GM18861 (cell line): ENCODE results near the gene CYP46A1.

Experiments used
- ATAC-seq: cut with Tn5 transposase; IDR thresholded peaks from one replicate; pipeline ENCODE4 v1.9.1; 2021; ENCODE audit not compliant: unreplicated experiment

The CYP46A1 gene

DNA sequence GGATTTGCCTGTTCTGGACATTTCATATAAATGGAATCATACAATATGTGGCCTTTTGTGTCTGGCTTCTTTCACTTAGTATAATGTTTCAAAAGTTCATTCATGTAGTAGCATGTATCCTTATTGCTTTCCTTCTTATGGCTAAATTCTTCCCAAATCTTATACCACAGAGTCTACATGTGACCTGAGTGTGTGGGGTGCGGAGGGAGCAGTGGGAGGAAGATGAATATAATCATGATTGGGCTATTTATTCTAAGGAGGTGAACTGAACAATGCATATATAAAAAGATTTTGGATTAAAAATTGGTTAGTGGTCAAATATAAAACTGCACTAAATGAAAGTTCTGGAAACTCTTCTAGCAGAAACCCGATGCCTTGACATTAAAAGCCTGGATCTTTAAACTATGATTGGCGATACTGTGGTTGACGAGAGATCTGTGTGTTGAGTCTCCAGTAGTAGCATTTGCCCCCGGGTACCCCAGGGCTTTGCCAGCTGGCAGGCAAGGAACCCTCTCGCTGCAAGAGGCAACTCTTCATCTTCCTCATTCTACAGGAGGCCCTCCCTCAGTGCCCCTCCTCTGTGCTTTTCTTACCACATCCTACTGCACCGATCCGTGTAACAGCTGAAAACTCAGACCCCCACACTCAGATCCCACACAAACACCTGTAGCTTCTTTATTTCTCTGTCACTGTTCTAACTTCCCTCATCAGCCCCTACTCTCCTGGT, 2.6 kb downstream of the CYP46A1 start:
- ATAC-seq, result no peak

DNA sequence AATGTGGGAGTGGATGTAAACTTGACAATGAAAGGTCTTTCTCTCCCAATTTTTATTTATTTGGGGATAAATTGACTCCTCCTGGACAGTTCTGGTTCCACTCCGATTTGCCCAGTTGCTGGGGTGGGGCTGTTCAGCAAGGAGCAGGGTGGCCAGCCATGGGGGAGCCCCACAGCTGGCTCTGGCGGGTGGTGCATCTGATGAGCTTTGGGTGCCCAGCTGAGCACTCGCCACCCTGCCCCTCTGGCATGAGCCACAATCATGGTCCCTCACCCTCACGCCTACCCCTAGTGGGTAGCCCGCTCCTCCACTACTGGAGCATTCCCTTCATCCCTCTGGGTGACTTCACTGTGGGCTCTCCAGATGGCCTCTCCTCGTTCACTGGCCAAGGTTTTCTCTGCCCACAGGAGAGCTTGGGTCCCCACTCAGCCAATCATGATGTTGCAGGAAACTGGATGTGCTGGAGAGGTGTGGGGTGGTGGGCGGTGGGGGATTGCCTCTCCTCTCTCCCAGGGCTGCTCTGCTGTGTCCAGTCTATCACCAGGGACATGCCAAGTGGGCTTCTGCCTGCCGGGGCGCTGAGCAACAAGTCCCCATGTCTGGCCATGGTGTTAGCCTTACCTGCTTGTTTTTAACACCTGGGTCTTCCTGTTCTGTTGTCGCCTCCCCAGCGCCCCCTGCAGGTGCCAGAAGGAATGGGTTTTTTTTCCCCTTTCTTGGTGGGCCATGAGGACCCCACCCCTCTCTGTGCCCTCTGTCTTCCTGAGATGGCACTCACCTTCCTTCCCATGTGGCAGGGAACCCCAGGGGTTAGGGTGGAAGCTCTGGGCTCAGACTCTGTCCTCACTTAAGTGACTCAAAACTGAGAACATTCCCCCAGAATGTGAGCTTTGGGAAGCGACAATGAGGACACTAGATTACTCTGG, 3.4 kb downstream of the CYP46A1 start:
- no peak for ATAC-seq

DNA sequence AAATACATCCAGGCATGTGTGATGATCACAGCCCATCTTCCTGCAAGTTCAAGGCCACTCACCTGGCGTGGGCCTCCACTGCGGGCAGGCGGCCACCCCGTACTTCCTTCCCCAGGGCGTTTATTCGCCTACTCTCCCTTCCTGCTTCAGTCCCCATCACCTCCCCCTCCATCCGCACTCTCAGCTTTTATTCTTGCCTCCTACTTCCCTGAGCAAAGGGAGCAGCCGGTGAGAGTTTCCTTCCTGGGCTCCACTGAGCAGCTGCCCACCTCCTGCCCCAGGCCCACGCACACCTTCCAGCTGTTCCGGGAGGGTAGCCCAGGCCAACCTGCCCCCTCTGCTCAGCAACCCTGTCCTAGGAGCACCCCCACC, 4.1 kb downstream of the CYP46A1 start:
- ATAC-seq, result no peak

DNA sequence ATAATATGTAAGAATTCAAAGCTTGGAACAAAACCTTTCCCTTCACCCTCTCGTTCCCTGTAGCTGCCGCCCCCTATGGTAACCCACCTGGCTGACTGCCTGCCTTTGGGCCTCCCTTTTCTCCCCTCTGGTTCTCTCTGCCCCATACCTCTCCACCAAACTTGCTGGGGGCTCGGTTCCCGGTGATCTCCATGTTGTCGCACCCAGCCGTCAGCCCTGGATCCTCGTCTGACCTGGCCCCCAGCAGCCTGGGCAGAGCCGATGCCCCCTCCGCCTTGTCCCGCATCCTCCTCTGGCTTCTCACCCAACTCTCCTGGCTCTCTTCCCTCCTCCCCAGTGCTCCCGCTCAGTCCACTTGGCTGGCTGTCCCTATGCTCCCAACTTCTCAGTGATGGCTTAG, 4.5 kb downstream of the CYP46A1 start:
- ATAC-seq, result no peak

DNA sequence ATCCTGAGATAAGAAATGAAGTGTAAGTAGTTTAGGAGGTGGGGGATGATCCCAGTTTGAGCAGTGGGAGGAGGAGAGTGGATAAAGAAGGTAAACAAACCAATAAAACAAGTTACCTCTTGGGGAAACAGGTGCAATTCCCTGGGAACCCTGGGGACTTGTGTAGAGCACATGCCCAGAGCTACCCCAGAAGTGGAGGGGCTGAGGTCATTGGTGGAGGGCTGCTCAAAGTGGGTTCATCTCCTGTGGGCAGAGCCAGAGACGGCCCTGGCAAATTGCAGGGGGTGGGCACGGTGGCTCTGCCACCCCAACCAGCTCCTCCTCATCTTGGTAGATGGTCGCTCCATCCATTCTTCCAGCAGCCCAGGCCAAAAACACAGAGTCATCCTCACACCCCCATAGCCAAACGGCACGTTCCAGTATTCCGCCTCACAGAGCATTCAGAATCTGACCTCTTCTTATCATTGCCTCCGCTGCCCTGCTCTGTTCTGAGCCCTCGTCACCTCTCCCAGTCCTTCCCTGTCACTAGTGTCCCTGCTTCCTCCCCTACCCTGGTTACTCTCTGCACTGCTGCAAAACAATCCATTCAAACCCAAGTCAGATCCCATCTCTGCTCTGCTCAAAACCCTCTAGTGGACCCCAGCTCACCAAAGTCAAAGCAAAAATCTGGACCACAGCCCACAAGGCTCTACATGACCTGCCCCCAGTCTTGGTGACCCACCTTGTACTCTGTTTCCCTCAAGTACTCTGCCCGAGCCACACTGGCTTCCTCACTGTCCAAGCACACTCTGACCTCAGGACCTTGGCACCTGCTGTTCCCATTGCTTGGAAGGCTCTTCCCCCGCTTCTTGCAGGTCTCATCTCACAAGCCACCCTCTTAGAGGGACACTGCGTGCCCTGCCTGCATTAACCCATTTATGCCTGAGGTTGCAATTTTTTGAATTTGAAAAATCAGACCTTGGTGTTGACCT, 5.5 kb downstream of the CYP46A1 start:
- ATAC-seq, result no peak

DNA sequence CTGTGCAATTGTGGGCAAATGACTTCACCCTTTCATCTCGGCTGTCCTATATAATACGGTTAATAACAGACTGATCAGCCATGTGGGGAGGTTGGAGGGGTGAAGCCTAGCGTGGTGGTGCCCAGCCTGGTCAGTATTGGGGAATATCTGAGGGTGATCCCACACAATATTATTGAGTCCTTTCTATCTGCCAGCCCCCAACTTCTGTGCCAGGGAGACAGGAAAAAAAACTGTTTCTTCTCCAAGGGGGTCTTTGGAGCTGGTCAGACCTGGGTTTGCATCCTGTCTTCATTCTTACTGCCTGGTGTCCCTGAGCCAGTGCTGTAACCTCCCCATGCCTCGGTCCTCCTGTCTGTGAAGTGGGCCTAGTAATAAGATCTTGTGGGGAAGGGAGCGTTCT, 6.5 kb downstream of the CYP46A1 start:
- ATAC-seq, result no peak

DNA sequence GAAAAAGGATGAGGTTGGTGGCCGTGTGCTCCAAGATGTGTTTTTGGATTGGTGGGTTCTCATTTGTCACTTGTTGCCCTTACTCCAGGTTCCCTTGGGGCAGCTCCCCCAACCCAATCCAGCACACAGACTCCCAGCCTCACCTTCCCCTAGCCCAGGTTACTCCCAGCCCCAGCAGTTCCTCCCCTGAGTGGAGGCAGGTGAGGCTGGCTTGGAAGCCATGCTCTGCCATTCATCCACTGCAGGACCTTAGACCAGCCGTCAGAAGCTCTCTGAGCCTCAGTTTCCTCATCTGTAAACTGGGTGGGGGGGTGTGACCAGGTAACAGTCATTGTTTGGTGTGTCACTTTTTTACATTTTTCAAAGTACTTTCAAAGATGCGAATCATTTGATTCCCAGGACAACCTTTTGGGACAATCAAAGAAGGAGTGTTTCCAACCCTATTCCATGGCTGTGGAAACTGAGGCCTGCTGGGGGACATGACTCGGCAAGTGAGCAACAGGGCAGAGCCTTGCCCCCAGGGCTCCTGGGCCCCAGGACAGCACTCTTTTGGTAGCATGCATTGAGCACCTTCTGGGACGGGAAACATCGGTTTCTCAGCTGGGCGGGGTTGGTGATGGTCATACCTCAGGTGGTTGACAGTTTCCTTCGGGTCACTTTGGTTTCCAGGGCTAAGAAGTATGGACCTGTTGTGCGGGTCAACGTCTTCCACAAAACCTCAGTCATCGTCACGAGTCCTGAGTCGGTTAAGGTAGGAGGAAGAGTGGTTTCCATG, 7.2 kb downstream of the CYP46A1 start:
- no peak for ATAC-seq

DNA sequence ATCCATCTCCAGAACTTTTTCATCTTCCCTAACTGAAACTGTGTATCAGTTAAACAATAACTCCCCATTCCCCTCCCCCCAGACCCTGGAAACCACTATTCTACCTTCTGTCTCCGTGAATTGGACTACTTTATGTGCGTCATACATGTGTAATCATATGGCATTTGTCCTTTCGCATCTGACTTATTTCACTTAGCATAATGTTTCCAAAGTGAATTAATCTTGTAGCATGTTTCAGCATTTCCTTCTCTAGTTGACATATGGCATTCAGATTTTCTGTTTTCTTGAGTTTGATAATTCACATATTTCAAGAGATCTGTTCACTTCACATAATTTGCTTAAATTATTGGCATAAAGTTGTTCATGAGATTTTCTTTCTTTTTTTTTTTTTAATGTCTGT, 9.8 kb downstream of the CYP46A1 start:
- no peak for ATAC-seq

DNA sequence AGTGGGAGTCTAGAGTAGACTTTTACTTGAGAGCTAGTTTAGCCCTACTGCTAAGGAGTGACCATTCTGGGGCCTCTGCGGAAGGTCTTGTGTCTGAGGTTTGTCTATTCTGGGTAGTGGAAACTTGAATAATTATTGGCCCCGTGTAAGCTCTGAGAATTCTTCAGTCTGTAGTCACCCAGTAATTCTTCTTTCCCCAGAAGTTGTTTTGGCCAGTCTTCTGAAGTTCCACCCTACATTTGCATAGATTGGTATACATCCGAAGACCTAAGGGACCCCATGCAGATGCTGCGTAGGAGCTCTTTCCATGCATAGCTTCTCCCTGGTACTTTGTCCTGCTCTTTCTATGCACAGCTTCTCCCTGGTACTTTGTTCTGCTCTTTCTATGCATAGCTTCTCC, 12.8 kb downstream of the CYP46A1 start:
- ATAC-seq, result no peak

DNA sequence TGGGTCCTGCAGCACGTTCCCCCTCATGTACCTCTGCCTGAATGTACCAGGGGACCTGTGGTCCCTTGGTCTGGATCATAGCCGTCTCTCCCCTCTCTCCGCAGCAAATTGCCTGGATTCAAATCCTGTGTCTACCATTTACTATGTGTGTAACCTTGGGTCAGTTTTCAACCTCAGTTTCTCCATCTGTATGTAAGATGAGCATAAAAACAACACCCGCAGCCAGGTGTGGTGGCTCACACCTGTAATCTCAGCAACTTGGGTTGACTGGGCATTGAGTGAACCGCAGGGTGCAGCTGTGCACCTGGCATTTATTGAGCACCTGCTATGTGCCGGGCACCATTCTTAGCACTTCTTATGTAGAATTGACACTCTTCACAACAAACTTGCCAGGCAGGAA, 14.1 kb downstream of the CYP46A1 start:
- no peak for ATAC-seq

DNA sequence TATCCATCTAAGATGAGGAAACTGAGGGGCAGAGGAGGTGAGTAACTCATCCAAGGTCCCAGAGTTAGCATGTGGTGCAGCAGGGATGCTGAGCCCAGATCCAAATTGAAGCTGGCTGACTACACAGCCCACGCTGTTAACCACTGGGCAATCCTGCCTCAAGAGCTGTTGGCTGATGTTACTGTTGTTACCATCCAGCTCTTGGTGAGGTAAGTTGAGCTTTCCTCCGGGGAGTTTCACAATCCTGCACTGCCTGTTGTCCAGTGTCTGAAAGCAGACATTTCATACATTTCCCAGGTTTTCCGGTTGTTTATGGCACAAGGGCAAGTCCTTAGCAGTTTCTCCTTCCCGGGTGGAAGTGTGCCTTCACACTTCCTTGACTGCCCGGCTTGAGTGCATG, 14.5 kb downstream of the CYP46A1 start:
- ATAC-seq, result no peak

DNA sequence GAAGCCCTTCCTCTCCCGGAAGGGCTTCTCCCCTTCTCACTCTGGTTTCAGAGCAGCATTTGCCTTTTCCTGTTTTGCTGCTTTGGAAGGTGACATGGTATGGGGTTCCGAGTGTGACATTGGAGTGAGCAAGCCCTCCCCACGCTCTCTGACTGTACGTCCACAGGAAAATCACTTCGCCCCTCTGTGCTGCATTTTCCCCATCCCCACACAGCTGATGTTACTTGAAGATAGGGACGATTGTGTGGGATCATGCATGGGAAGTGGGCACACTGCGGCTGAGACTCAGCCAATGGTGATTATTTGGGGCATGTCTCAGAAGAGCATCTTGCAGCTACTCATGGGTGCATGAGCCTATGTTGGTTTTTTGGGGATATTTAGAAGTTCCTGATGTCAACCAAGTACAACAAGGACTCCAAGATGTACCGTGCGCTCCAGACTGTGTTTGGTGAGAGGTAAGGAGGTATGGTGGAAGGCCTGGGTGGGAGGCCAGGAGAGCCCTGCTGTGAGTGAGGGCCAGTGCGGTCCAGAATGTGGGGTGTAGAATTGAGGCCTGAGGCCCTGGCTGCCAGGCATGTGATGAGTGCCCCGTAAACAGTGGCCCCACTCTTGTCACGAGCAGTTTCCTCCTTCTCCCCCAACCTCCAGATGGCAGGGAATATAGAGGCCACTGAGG, 15.1 kb downstream of the CYP46A1 start:
- ATAC-seq, result no peak

DNA sequence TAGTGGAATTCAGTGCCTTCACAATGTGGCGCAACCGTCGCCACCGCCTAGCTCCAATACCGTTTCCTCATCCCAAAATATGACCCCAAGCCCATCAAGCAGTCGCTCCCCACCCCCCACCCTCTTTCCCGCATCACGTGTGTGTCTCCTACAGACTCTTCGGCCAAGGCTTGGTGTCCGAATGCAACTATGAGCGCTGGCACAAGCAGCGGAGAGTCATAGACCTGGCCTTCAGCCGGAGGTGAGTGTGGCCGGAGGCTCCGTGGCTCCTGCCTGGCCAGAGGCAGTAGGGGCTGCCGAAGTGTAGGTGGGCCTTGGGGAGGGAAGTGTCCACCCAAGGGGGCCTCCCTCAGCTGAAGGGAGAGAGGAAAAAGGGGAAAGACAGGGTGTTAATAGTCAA, 15.8 kb downstream of the CYP46A1 start:
- no peak for ATAC-seq

DNA sequence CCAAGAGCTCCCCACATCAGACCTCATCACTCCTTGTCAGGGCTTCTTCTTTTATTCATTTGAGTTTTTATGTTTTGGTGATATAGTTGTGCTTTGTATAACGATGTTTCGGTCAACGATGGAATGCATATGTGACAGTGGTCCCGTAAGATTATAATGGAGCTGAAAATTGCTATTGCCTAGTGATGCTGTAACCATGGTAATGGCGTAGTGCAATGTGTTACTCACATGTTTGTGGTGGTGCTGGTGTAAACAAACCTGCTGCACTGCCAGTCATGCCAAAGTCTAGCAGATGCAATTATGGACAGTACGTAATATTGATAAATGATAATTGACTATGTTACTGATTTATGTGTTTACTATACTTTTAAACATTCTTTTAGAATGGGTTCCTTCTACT, 16.3 kb downstream of the CYP46A1 start:
- ATAC-seq, result no peak

DNA sequence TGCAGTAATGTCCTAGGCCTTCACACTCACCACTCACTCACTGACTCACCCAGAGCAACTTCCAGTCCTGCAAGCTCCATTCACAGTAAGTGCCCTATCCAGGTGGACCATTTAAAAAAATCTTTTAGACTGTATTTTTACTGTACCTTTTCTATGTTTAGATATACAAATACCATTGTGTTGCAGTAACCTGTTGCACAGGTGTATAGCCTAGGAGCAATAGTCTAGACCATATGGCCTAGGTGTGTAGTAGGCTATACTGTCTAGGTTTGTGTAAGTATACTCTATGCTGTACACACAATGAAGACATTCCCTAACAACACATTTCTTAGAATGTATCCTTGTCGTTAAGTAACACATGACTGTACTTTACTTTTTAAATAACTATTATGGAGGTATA, 17.2 kb downstream of the CYP46A1 start:
- ATAC-seq, result no peak

DNA sequence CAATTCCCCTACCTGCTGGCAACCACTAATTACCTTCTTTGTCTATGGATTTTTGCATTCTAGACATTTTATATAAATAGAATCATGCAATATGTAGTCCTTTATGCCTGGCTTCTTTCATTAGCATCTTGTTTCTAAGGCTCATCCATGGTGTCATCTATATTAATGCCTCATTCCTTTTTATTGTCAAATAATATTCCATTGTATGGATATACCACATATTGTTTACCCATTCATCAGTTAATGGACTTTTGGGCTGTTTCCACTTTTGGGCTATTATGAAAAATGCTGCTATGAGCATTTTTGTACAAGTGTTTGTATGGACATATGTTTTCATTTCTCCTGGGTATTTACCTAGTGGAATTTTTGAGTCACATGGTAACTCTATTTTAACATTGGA, 18.0 kb downstream of the CYP46A1 start:
- ATAC-seq, result no peak

DNA sequence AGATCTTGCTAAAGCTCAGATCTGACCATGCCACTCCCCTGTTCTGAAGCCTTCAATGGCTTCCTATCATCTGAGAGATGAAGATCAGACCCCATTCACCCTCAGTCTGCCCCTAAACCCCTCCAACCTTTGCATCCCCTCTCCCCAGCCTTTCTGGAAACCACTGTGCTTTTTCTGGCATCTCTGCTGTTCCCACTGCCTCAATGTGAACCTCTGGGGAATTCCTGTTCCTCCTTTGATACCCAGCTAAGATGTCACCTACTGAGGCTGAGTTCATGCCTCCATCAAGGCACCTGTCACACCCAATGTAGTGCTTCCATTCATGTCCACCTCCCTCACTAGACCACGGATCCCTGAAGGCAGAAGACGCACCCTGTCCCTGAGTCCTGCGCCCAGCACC, 19.3 kb downstream of the CYP46A1 start:
- ATAC-seq, result no peak

DNA sequence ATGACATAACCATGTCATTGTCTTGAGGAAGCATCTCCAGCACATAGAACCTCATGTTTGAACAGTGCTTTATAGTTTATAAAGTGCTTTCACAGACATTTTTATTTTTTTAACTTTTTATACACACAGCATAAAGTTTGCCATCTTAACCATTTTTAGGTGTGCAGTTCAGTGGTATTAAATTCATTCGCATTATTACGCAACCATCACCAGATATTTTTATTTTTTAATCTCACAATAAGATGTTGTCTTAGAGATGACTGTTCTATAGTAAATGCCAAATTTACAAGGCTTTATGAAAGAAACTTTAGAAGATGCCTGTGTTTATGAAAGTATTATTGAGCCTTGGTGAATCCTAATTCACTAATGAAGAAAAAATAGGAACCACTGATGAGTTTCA, 19.9 kb downstream of the CYP46A1 start:
- ATAC-seq, result no peak

DNA sequence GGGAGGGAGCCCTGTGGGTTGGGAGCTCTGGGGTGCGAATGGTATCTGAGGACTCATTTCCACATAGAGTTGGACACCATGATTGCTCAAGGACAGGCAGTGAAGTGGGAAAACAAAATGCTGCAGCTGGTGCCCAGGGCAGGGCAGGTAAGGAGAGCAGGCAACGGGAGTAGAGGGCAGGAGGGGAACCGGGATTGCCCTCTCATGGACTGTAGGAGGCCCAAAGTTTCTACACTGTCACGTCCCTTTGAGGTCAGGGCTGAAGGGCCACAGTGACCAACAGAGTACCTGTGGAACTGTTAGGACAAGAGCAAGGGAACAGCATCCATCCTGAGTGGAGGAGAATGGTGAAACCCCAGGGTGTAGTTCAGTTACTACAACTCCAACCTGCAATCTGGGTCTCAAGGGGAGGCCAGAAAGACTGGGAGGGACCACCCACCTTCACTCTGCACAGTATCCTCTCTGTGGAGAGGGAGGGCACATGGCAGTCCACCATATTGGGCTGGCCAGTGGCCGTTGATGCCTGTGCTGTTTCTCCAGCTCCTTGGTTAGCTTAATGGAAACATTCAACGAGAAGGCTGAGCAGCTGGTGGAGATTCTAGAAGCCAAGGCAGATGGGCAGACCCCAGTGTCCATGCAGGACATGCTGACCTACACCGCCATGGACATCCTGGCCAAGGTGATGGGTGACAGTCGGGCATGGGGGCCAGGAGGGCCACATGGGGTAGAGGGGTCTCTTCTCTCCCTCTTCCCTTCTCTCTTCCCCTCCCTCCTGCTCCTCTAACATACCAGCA, 22.2 kb downstream of the CYP46A1 start:
- no peak for ATAC-seq
